SH-SY5Y (cell line): ENCODE results near the gene CNNM2.

Experiments used
- GATA2 ChIP-seq: IDR thresholded peaks from 2 replicates; pipeline ENCODE4 v1.6.1; 2011; ENCODE audit warnings: mild to moderate bottlenecking, low read depth, low read length
- GATA3 ChIP-seq: IDR thresholded peaks from 2 replicates; pipeline ENCODE4 v1.6.1; 2011; ENCODE audit warnings: low read depth, mild to moderate bottlenecking, low read length, moderate library complexity

CNNM2 gene

DNA sequence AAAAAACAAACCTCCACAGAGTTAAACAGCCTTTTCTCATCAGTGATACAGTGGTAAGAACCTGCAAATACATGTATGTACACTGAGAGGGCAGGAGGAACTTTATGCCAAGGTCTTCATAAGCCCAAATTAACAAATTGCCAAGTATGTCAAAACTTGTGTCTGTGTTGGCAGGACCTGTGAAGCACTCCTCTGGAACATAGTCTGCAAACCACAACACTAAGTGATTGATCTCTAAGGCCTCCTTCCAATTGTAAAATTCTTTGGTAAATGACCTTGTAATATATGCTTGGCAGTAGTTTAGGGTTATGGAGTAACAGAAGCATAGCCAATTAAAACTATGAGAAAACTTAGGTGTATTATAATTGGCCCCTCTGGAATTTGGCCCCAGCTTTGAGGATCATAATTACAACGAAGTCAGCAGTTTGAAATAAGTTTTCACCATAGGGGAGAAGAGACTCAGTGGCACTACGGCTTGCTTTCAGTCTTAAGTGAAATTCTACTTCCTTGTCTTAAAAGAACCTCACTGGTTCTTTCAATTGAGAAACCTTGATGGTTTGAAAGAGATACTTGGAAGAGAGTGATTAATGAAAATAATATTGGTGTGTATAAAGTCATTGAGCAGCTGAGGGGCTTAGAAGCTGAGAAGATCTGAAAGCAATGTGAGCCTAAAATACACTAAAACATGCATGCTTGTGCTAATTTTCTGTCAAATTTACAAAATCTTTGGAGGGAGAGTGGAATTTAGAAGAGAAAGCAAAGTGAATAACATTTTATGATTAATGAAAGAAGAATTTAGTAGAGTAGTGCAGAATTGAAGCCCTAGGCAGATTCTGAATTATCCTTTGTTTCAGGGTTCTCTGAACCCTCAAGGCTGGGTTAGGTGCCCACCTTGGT is 57.6 kb downstream of the CNNM2 start:
- TF ChIP-seq GATA2 = no peak
- no peak for TF ChIP-seq GATA3

DNA sequence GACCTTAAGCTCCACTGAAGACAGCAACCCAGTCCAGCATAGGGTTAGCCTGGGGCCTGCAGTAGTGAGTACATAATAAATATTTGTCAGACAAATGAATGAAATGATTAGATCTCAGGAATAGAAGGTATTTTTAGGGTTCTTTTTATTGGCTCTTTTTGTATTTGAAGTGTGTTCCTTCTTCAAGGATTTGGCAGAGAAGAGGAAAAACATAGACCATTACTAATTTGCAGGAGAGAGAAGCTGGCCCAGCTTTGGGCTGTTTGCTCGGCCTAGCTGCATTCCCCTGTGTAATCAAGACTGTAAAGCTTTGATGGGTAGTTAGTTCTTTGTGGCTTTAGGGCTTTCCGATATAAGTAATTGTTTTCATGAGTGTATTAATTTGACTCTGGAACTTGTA is 64.2 kb downstream of the CNNM2 start:
- TF ChIP-seq GATA3 = no peak
- no peak for TF ChIP-seq GATA2

DNA sequence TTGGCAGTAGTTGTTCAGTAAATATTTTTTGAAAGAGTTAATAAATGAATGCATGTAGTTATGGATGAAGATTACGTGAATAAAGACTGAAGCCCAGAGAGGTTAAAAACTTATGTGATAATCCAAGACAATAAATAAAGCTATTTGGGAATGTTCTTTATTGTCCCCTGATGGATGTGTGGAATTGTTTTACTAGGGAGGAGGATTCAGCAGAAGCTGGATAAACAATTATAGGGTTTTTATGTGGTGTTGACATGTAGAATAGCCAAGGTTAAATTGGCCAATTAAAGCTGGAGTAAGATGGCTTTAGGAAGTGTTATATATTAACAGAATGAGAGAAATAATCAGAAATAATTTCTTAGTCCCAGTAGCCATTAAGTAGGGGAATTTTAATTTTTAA is 66.0 kb downstream of the CNNM2 start:
- TF ChIP-seq GATA3 (no peak), GATA2 (no peak)

DNA sequence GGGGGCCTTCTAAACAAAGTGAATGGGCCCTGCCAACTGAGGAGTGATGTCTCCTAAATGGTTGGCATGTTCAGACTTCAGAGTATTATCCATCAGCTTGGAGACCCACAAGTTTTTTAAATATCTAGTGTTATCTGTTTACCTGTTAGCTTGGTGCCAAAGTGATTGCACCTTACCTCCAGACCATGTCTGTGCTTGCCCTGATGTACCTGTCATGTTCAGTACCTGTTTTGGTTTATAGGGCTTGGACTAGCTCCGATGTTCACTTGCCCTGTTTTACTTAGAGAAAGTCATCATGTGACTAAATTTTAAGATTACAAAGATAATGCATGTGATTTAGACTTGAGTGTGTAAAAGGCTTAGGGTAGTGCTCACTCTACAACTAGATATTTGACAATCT is 67.7 kb downstream of the CNNM2 start:
- TF ChIP-seq GATA3 (no peak), GATA2 (no peak)

DNA sequence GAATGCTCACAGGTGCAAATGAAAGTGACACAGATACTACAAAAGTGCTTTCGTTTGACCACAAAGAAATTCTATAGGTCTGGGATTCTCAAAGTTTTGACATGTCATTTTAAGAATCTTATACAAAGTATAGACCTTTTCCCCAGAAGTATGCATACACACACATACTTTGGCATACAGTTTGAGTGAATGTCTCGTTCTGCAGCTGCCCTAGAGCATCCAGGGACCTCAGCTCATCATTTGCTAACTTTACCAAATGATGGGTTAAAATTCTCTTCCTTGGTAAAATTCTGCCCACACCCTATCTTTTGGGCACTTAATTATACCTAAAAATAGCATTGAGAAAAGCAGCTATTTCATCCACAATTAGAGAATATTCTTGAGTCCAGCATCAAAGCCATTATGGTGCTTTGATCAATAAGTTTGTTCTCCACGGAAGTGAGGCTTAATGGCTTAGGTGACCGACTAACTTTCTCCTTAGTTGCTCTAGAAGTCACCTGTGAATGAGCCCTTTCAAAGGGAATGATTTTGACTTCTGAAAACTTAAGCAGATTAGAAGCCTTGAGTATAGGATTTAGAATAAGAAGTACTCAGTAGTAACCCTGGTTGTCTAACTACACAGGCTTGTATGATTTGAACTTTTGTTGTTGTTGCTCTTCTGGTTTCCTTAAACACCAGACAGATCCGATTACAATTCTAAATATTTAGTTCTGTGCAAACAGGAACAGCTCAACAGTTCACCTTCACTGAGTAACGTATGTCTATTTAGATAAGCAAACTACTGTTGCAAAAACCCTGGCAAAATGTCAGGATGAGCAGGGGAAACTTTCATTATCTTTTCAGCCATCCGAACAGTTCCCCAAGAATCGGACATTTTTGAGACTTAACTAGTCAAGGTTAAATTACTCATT is 70.6 kb downstream of the CNNM2 start:
- TF ChIP-seq GATA3 = no peak
- no peak for TF ChIP-seq GATA2

DNA sequence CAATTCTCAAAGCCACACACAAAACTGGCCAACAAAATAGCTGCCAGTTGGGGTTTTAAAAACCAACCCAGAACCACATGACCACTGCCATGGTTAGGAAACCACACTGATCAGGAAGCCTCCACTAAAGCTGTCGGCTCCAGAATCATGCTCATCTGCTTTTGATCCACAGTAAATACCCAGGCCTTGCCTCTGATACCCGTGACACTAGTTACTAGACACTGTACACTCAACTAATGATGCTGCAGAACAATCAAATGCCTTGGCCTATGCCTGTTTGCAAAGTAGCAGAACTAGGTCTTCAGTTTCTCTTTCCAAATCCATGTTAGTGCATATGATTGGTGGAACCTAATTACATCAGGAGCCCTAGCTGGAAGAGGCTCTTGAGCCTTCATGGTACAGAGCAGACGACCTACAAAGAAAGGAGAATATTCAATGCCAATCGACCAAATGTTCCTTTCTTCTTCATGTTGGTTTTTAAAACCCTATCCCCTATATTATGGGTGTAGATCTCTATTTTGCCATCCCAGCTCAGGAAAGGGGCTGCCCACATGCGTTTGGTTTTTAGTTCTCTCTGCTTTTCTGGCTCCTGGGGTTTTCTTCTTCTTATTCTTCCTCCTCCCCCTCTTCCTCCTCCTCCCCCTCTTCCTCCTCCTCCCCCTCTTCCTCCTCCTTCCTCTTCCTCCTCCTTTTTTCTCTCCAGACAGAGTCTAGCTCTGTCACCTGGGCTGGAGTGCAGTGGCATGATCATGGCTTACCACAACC is 76.6 kb downstream of the CNNM2 start:
- TF ChIP-seq GATA3 (no peak), GATA2 (no peak)

DNA sequence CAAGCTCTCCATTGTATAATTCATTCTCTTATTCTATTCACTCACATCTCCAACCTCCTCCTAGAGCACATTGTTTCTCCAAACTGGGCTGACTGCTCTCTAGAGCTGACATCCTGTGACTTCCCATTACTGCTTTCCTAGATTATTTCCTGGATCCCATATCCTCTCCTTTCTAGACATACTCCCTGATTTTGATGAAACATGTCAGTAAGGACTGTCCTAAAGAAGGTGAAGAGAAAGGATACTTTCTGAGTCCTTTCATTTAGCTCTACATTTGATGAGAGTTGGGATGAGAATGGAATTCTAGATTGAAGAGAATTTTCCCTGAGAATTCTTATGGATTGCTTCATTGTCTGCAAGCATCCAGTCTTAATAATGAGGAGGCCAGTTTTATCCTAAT is 78.8 kb downstream of the CNNM2 start:
- TF ChIP-seq GATA2 (no peak), GATA3 (no peak)

DNA sequence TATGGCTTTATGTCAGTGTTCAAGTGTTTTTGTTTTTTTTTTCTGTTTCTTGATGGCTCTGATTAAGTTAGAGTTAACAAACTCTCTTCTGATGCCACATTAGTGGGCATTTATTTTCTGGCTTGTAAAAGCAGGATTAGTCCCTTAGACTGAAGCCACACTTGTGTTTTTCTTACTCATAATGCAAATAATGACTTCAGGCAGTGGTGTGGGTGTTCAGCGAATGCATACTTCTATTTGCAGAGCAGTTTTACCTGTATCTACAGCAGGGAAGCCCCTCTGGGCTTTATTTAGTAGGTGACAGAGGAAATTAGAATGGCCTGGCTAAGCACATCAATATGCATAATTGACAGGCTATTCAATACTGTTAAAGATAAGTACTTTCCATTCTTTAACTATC is 79.9 kb downstream of the CNNM2 start:
- TF ChIP-seq GATA3 (no peak), GATA2 (no peak)

DNA sequence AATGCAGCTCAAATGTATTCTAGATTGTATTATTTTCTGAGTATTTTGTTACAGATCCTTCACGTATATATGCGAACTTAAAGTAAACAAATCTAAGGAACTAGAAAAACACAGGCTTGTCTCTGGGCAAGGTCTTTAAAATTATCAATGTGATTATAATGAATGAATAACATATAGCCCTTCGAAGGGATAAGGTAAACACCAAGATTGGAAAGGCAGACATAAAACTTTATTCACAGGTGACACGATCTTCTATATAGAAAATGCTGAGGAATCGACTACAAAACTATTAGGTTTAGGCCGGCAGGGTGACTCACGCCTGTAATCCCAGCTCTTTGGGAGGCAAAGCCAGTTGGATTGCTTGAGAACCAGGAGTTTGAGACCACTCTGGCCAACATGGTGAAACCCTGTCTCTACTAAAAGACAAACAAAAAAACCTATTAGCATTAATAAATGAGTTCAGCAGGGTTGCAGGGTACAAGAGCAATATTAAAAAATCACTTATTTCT is 80.4 kb downstream of the CNNM2 start:
- TF ChIP-seq GATA2 (no peak), GATA3 (no peak)

DNA sequence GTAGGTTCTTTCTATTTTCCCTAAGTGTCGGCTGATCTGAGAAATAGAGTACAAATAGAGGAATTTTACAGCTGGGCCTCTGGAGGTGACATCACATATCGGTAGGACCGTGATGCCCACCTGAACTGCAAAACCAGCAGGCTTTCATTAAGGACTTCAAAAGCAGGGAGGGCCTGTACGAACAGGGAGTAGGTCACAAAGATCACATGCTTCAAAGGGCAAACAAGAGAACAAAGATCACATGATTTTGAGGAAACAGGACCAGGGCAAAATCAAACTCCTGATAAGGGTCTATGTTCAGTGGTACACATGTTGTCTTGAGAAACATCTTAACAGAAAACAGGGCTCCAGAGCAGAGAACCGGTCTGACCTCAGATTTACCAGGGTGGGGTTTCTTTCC is 88.9 kb downstream of the CNNM2 start:
- TF ChIP-seq GATA3 (no peak), GATA2 (no peak)

DNA sequence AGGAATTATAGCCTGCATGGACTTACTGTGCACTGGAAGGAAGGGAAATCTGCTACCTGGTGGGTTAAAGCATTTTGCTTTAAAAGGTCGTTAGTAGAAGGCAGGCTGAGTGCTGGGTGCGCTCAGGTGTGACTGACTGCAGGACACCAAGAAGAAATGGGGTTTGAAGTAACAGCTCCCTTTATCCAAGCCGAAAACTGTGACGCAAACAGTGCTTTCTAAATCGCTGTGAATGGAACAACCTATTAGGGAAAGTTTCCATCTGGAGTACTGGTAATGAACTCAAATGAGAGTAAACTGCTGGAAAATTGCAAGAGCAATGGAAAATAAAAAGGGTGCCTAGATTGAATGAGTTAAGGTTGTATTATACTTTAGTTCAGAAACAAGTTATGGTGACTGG is 95.3 kb downstream of the CNNM2 start:
- TF ChIP-seq GATA2 = no peak
- TF ChIP-seq GATA3 = no peak

DNA sequence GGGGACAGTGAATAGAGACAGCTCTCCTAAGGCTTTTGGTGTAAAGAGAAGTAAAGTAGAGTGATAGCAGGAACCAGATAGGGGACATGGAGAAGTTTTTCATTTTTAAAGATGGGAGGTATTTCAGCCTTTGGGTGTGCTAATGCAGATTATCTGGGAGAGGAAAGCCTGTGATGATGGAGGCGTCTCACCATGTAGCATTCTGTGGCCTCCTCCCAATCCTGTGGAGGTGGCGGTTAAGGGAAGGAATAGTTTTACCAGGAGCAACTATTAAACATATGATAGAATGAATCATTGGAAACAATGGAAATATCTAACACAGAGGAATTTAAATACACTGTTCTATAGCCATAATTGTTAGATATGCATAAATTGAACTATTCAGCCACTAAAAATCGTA is 101.3 kb downstream of the CNNM2 start:
- TF ChIP-seq GATA2 (no peak), GATA3 (no peak)

DNA sequence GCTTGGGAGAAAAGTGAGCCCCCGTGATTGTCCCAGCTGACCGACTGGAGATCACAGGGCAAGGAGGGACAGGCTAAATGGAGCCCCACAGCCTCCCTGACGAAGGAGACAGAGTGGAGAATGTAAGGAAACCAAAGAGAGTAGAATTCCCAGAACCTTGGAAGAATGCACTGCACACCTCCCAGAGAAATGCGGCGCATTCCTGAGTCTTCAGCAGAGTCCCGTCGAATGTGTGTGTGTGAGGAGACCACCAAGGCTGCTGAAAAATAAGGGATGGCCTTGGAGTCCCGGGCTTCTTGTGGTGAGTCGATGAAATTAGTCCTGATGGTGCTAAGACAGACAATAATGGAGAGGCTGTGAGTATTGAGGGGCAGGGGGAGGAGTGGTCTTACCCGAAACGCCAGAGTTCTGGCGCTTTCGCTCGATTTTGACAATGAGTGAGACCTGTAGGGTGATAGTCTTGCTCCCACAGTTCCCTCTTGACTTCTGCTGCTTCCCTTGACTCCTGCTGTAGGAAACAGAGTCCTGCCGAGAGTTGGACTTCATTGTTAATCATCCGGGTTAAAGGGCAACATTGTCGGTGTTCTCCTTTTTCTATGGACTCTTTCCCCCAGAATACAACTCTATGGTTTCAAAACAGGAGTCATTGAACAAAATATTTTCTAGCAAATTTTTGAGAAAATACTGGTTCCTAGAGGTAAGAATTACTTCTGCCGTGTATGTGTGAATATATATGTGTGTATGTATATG is 103.2 kb downstream of the CNNM2 start:
- TF ChIP-seq GATA2 = no peak

DNA sequence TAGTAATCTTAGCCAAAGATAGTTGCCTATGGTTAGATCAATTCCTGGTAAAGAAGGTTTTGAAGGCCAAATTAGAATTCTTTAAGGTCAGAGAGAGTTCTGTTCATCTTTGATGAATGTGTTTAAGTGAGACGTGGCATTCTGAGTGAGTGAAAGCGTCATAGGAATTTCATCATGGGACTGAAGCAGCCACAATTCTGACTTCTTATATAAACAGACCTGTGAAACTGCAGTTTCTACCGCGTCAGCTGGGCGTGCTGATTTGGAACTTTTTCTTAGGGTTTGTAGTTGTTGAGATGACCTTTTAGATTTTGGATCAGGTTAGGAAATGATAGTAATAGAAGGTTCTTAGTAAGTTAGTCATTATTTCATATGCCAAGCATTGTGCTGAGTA is 103.8 kb downstream of the CNNM2 start:
- no peak for TF ChIP-seq GATA2
